CD4-positive, alpha-beta T cell (primary cell): ENCODE data around the gene ATP5PF. TPM values are rescaled to one million over a fixed set of nuclear protein-coding genes. Genes with fewer than 3 reads are reported as not detected.

Experiments used
- ATAC-seq: fragments of 200-7000 bp; cut with Tn5 transposase; one replicate; pipeline ENCODE4 v1.10.0; 2022; ENCODE audit warnings: mild to moderate bottlenecking; ENCODE audit not compliant: poor library complexity
- CTCF ChIA-PET: fragments of 350-600 bp; sonication (Branson Sonifier 250); formaldehyde crosslinking; loops from one replicate; lab custom pipeline; 2021; ENCODE audit warnings: antibody characterized with exemption, inconsistent platforms; lab: Charles Lee
- POLR2A ChIA-PET: fragments of 350-600 bp; sonication (Branson Sonifier 250); formaldehyde crosslinking; loops from one replicate; lab custom pipeline; 2021; ENCODE audit warnings: antibody characterized with exemption, inconsistent platforms; lab: Charles Lee
- DNase-seq, 14 experiments: peaks; one replicate each; pipeline ENCODE4 v3.0.0-alpha.2; 2013 to 2020; ENCODE audit warnings: mixed read lengths in 2 of 14
- H3K27ac ChIP-seq, 2 donors: one replicate each; pipeline versions ENCODE4 v1.5.1 to v1.7.0; 2013; ENCODE audit warnings: low read length in 2 of 2, low read depth in 1 of 2, mild to moderate bottlenecking in 1 of 2
- H3K27me3 ChIP-seq, 2 experiments: 1 replicate in 1 of 2; 2 replicates in 1 of 2; pipeline versions ENCODE4 v1.6.1 to v1.7.0; 2013; ENCODE audit warnings: low read length in 2 of 2, control low read depth in 1 of 2, mild to moderate bottlenecking in 1 of 2, moderate library complexity in 1 of 2; ENCODE audit not compliant: insufficient read depth in 2 of 2, control insufficient read depth in 1 of 2
- H3K36me3 ChIP-seq: one replicate; pipeline ENCODE4 v1.6.1; 2013; ENCODE audit warnings: low read length, control low read depth; ENCODE audit not compliant: insufficient read depth
- H3K4me1 ChIP-seq: one replicate; pipeline ENCODE4 v1.6.1; 2013; ENCODE audit warnings: low read length, control low read depth; ENCODE audit not compliant: insufficient read depth
- H3K4me3 ChIP-seq: one replicate; pipeline ENCODE4 v1.5.1; 2013; ENCODE audit warnings: mild to moderate bottlenecking, low read length, moderate library complexity
- H3K9me3 ChIP-seq, 2 experiments: 1 replicate in 1 of 2; 2 replicates in 1 of 2; pipeline versions ENCODE4 v1.6.1 to v1.7.0; 2013; ENCODE audit warnings: low read length in 2 of 2, mild to moderate bottlenecking in 2 of 2, control low read depth in 1 of 2, moderate library complexity in 1 of 2; ENCODE audit not compliant: control insufficient read depth in 1 of 2, insufficient read depth in 1 of 2
- H3K27ac Mint-ChIP-seq: one replicate; pipeline ENCODE4 v1.8.0; 2020; ENCODE audit warnings: mixed read lengths
- H3K27me3 Mint-ChIP-seq: one replicate; pipeline ENCODE4 v1.8.0; 2021; ENCODE audit warnings: mixed read lengths
- H3K36me3 Mint-ChIP-seq: one replicate; pipeline ENCODE4 v1.8.0; 2021; ENCODE audit warnings: low read depth, mixed read lengths
- H3K4me1 Mint-ChIP-seq: one replicate; pipeline ENCODE4 v1.8.0; 2021; ENCODE audit warnings: low read depth, mixed read lengths
- H3K4me3 Mint-ChIP-seq: one replicate; pipeline ENCODE4 v1.8.0; 2020; ENCODE audit warnings: mild to moderate bottlenecking, mixed read lengths
- H3K9me3 Mint-ChIP-seq: one replicate; pipeline ENCODE4 v1.8.0; 2020; ENCODE audit warnings: mixed read lengths
- CTCF ChIP-seq: fragments of 200-600 bp; IDR thresholded peaks from one replicate; pipeline ENCODE4 v1.8.0; 2022; ENCODE audit warnings: antibody characterized with exemption, mild to moderate bottlenecking
- intact Hi-C, 2 experiments: fragments of 100-400 bp; cut with DNase I in 1 of 2; cut with micrococcal nuclease in 1 of 2; formaldehyde crosslinking; loops; one replicate each; pipeline versions ENCODE4 v1.15.1 to v1.9.0; 2023 to 2025; cut with DNase I, micrococcal nuclease
- total RNA-seq, 174 experiments: library from RNA in 2 of 174; stranded (reverse) in 2 of 174; gene quantifications; one replicate each; pipeline ENCODE4 v1.2.3 and lab custom pipeline; 2021 to 2026

The ATP5PF gene
- total RNA-seq, 2 experiments from 2014 or later, result 26.7 to 30.3 TPM

GRCh38 chr21:25733859-25734653 lies 648 bp downstream of the ATP5PF start:
- no peak for TF ChIP-seq CTCF
- peak overlapping the region; percentile 73 for H3K4me3 ChIP-seq
- DNase-seq, result peak in 4 of 14 experiments; percentile 3 to 35 (median 18)
- intact Hi-C loops, result loop anchor here (1.0 to 10.0 kb wide), 6 partner anchors 126 to 438 kb away; partner anchors contain the start of genes APP (in 2 of the 2) and MRPL39 (in 1 of the 2)
- H3K9me3 Mint-ChIP-seq, result no peaks in the 10 kb centered on the region
- H3K27ac Mint-ChIP-seq, result peak overlapping the region; percentile 97
- H3K9me3 ChIP-seq, result no peaks in the 10 kb centered on the region
- H3K27me3 ChIP-seq, result no peaks in the 10 kb centered on the region
- peak overlapping the region; percentile 98 for H3K4me3 Mint-ChIP-seq
- POLR2A ChIA-PET, result interaction anchor here (0.6 to 2.8 kb wide), 19 partner anchors 9 to 435 kb away, joined by 3 to 32 read pairs (median 4); partner anchors contain the start of genes JAM2 and MRPL39
- peaks cover 62% of the 10 kb centered on the region for H3K4me1 Mint-ChIP-seq
- CTCF ChIA-PET, result interaction anchor here (1.2 to 1.7 kb wide), 2 partner anchors 15 to 126 kb away, joined by 3 to 8 read pairs; no protein-coding TSS in a partner anchor
- H3K36me3 Mint-ChIP-seq, result peaks cover 39% of the 10 kb centered on the region
- ATAC-seq, result no peak
- H3K4me1 ChIP-seq, result peaks cover 31% of the 10 kb centered on the region
- H3K27ac ChIP-seq, result peak overlapping the region; percentile 90 to 93
- no peaks in the 10 kb centered on the region for H3K27me3 Mint-ChIP-seq
- H3K36me3 ChIP-seq, result peaks cover 17% of the 10 kb centered on the region

GRCh38 chr21:25732091-25732760 lies 2.5 kb downstream of the ATP5PF start:
- peaks cover 27% of the 10 kb centered on the region for H3K4me1 ChIP-seq
- no peak overlapping the region for H3K4me3 ChIP-seq
- no peaks in the 10 kb centered on the region for H3K27me3 ChIP-seq
- H3K27me3 Mint-ChIP-seq, result no peaks in the 10 kb centered on the region
- ChIA-PET POLR2A (interaction anchor here (0.6 kb wide), 1 partner anchor 372 kb away, joined by 3 read pairs; no protein-coding TSS in a partner anchor), CTCF (no interaction called here)
- H3K4me3 Mint-ChIP-seq, result no peak overlapping the region
- intact Hi-C loops, result loop anchor here (5.0 to 10.0 kb wide), 3 partner anchors 167 to 440 kb away; partner anchors contain the start of gene APP (in 1 of the 2)
- no peak for TF ChIP-seq CTCF
- ATAC-seq, result no peak
- no peak overlapping the region for H3K27ac ChIP-seq
- no peak overlapping the region for H3K27ac Mint-ChIP-seq
- peaks cover 35% of the 10 kb centered on the region for H3K36me3 ChIP-seq
- H3K36me3 Mint-ChIP-seq, result peaks cover 56% of the 10 kb centered on the region
- H3K9me3 Mint-ChIP-seq, result no peaks in the 10 kb centered on the region
- peaks cover 52% of the 10 kb centered on the region for H3K4me1 Mint-ChIP-seq
- H3K9me3 ChIP-seq, result no peaks in the 10 kb centered on the region
- no peak for DNase-seq

GRCh38 chr21:25722631-25723030 lies 12.1 kb downstream of the ATP5PF start:
- Mint-ChIP-seq H3K4me3 (no peak overlapping the region), H3K9me3 (no peaks in the 10 kb centered on the region), H3K36me3 (peaks cover 65% of the 10 kb centered on the region), H3K27ac (no peak overlapping the region), H3K4me1 (no peaks in the 10 kb centered on the region), H3K27me3 (no peaks in the 10 kb centered on the region)
- intact Hi-C loops, result no loop called here
- ATAC-seq (no peak), DNase-seq (peak in 2 of 14 experiments; percentile 11 to 22)
- Histone ChIP-seq H3K4me1 (no peaks in the 10 kb centered on the region), H3K4me3 (no peak overlapping the region), H3K9me3 (no peaks in the 10 kb centered on the region), H3K36me3 (peaks cover 50% of the 10 kb centered on the region), H3K27me3 (no peaks in the 10 kb centered on the region), H3K27ac (no peak overlapping the region)
- no peak for TF ChIP-seq CTCF
- CTCF ChIA-PET, result no interaction called here
- POLR2A ChIA-PET, result no interaction called here
